ENCODE results near the gene TBXAS1.

TBXAS1 gene

DNA sequence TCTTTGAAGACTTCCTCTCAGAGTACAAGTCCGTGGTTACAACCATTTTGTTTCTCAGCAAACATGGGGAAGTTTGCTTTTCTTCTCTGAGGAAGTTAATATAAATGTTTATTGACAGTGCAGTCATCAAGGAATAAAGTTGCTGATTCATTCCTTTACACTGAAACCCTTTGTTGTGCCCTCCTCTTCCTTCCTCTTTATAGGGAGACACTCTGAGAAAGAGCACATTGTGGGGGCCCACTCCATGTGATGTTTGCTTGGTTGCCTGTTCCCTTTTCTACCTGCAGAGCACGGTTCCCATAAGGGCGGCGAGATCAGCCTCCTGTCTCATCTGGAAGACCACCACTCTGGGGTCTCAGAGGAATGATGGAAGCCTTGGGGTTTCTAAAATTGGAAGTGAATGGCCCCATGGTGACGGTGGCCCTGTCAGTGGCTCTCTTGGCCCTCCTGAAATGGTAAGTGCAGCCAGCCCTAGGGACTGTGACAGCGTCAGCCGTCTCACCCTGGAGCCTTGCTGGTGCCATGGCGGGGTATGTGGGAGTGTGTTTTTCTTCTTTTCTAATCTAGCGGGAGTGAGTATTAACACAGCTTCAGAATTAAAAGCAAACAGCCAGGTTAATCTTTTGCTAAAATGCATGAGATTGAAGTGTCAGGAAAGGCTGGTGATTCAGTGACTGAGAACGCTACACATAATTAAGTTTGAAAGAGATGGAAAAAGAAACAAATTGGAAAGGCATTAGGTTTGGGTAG lies at the start of gene TBXAS1:
TSS of gene TBXAS1 (plus strand) at position 240 of the 750 bp plus-strand sequence. CDS start at position 367, 127 bp downstream.
- peak; percentile 44 to 65 for DNase-seq

DNA sequence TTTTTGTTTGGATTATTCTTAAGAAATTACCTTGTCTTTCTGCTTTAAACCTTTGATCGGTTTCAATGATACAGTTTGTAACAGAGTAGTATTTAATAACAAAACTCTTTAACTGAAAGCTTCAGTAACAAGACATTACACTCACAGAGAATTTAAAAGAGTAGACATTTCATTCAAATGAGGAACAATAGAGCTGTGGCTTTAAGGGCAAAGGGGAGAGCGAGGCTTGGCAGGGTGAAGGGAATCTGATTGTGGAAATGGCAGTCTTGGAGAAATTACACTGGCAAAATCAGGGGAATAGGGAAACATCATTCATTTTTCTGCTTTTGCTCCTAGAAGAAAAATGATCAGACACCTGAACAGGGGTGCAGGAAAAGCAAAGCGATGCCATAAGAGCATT lies 46.1 kb upstream of the TBXAS1 start:
- no peak for DNase-seq

DNA sequence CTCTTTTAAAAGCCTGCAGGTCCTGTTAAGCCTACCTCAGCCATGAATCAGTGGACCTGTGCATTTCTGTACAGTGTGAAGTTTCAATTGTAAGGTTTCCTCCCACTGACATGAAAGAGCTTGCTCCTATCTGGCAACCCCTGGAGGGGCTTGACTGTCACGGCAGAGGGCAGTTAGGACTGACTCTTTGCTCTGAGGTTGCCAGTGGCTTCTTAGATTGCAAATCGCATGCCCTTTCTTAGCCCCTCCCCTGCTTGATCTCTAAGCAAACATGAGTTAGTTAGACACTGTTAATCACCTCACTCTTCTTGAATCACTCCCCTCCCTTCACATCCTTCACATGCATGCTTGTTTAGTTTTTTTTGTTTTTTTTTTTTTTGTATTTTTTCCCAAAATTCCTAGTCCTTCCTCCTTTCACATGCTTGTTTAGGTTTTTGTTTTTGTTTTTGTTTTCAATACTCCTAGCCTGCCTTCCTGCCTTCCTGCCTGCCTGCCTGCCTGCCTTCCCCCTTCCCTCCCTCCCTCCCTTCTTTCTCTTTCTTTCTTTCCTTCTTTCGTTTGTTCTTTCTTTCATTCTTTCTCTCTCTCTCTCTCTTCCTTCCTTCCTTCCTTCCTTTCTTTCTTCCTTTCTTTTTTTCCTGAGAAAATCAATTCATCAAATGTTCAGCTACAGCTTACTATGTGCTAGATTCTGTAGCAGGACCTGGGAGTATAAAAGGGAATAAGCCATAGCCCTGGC lies 45.2 kb upstream of the TBXAS1 start:
- no peak for DNase-seq

DNA sequence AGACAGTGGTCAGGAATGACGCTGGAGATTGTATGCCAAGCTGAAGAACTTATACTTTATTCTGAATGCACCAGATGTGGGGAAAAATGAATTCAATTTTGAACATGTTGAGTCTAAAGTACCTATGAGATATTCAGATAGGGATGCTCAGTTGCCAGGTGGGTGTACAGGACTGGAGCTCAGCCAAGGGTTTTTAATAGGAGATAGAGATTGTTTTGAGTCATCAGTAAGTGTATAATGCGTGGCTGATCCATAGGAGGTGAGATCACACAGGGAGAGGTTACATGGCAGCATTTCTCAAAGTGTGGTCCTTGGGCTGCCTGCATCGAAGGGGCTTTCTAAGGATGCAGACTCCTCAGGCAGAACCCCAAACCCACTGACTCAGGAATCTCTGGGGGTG lies 44.4 kb upstream of the TBXAS1 start:
- DNase-seq = no peak

DNA sequence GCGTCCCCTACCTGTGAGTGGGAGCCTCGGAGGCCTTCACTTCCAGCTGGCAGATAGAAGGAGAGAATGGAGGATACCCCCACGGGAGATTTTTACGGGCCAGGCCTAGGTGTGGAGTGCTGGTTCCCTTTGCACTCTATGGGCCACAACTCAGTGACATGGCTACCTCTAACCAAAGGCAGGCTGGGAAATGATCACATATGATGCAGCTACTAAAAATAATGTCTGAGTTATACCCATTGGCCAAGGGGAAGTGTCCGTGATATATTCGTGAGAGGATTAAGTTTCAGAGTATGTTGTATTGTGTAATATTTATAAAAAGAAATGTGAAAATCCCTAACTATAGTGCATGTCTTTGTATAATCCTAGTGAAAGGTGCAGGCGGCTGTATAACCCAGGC lies 37.7 kb upstream of the TBXAS1 start:
- DNase-seq = no peak

DNA sequence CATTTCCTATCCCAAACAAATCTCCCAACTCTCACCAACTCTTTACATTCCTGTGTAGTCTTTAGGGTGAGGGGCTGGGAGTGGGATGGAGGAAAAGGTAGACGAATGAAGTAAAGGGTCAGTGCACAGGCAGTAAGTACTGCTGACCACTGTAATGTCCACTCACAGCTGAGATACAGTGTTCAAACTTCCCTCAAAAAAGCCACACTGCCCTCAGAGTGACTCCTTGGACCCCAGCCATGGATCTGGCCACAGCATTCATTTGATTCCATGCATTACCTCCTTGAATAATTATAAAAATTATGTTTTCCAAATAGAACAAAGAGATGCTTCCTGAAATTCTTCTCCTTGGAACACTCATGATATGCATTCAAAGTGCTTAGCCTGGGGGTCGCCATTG lies 31.5 kb upstream of the TBXAS1 start:
- no peak for DNase-seq

DNA sequence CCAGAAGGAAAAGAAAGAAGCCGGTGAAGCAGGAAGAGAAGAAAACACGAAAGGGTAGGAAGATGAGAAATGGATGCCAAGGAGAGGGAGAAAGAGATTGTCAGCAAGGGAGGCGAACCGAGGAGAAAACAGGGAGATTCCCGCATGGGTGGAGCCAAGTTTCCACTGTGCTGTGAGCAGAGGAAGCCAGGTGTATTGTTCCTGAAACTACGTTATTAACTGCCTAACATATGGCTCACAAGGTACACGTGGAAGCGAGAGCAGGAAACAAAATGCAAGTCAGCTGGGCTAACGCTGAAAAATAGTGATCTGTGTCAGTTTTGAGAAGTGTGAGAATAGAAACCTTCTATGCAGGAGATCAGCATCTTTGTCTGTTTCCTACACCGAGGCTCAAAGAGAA lies 30.8 kb upstream of the TBXAS1 start:
- no peak for DNase-seq

DNA sequence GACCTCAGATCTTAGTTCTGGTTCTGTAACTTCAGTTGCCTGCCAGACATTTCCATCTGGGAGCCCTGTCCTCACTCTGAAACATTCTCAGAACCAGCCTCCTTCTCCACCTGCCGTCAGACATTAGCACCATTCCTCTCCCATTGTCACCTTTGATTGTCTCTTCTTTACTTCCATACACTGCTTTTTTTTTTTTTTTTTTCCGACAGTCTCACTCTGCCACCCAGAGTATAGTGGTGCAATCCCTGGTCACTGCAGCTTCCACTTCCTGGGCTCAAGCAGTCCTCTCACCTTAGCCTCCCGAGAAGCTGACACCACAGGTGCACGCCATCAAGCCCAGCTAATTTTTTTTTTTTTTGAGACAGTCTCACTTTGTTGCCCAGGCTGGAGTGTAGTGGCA lies 30.2 kb upstream of the TBXAS1 start:
- DNase-seq = no peak

DNA sequence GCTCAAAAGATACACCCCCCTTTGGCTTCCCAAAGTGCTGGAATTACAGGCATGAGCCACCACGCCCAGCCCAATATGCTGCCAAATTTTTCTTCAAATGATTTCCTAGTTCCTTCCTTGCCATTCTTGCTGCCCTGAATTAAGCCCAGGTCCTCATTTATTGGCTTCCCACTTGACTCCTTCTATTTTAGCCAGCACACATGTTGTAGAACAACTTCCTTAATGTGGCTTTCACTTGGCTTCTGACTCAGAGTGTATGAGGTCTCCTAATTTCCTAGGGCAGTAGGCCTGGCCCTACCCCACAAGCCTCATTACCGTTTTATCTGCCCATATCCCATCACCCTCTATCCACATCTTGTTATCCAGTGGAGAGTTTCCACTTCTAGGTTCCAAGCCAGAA lies 29.5 kb upstream of the TBXAS1 start:
- DNase-seq = no peak

DNA sequence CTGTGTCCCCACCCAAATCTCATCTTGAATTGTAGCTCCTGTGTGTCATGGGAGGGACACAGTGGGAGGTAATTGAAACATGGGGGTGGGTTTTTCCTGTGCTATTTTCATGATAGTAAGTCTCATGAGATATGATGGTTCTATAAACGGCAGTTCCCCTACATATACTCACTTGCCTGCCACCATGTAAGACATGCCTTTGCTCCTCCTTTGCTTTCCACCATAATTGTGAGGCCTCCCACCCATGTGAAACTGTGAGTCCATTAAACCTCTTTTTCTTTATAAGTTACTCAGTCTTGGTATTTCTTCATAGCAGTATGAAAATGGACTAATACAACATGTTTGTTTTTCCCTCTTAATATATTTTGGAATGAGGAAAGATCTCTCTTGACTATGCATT lies 24.5 kb upstream of the TBXAS1 start:
- no peak for DNase-seq

DNA sequence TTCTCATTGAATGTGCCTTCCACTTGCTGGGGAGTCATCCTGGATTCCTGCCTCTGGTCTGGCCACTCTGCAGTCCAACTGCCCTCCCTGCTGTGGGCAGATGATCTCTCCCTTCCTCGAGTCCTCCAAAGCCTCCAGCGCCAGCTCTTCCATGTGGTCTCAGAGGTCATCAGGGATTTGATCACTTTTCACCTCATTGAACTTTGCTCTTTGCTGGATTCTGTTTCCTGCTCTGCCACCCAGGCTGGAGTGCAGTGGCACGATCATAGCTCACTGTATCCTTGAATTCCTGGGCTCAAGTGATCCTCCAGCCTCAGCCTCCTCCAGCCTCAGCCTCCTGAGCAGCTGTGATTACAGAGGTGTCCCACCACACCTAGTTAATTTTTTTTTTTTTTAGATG lies 22.1 kb upstream of the TBXAS1 start:
- no peak for DNase-seq

DNA sequence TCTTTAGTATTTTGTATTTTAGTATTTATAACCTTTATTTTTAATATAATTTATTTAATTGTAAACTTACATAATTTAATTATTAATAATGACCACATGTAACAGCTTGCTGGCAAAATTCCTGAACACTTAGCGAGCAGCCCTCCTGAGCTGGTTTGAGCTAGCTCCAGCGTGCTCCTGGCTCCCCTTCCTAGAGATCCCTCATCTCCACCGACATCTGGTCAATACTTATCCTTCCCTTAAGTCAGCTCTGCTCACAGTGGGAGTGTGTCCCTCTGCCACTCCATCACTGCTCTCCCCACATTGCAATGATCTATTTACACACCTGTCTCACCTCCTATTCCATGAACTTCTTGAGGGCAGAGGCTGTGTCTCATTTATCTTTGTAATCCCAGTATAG lies 20.6 kb upstream of the TBXAS1 start:
- DNase-seq = no peak

DNA sequence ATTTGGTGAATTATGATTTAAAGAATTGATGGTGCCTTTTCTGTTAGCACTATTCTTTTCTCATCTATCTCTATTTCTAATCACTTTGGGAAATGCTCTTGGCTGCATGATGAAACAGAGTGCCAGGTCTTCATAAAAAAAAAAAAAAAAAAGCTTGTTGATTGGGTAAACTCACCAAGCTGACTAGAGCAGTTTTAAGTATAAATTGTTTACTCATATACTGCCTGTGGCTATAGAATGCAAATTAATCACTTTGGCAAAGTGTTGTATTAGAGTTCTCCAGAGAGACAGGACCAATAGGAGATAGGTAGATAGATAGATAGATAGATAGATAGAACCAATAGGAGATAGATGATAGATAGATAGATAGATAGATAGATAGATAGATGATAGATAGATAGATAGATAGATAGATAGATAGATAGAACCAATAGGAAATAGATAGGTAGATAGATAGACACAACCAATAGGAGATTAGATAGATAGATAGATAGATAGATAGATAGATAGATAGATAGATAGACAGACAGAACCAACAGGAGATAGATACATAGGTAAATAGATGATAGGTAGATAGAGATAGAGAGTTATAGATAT lies 20.1 kb upstream of the TBXAS1 start:
- DNase-seq = no peak

DNA sequence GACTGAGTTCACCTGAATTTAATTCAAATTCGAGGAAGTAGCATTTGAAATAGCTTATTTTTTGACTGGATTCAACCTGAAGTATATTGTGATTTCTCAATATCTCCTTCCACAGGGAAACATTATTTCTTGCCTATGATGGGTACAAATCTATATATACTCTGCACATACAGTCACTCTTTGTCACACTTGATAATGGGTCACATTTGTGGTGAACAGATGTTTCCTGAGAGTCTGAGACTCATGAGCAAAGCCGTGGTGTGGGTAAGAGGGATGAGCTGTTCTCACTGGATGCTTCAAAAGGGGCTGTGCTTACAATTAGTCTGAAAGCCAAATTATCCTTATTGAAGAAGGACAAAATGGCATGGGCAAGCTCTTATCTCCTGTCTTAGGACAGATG lies 18.0 kb upstream of the TBXAS1 start:
- DNase-seq = no peak

DNA sequence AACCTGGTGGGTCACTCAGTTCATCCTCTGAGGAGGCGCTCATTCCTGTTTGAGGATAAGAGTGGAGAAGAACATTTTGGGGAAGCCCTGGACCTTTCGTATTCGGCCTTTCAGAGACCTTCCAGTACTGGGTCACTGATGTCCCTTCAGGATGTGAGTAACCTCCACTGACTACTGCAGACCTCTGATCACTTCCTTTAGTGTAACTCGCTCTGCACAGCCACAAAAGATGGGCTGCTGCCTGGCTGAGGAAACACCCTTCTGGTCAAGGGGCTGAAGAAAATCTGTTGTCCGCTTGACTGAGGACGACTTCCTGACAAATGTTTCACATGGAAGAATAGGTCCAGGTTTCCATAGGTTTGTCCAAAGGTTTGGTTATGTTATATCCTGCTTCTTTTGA lies 15.9 kb upstream of the TBXAS1 start:
- DNase-seq = no peak

DNA sequence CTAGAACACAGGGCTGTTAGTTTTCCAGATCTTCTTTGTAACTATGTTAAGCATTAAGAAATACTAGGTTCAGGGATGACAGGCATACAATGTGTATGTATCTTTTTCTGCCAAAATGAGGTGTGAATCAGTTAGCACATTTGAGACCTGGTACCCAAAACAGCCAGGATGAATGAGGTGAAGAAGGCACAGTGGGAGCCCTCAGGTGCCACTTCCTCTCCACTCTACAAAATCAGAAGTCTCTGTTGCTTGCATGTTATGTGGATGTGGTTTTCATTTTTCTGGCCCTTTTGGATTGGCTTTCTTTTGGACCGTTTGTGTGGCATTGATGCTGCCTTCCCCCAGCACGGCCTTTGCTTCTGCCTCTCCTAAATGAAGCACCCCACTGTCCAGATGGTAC lies 15.4 kb upstream of the TBXAS1 start:
- no peak for DNase-seq

DNA sequence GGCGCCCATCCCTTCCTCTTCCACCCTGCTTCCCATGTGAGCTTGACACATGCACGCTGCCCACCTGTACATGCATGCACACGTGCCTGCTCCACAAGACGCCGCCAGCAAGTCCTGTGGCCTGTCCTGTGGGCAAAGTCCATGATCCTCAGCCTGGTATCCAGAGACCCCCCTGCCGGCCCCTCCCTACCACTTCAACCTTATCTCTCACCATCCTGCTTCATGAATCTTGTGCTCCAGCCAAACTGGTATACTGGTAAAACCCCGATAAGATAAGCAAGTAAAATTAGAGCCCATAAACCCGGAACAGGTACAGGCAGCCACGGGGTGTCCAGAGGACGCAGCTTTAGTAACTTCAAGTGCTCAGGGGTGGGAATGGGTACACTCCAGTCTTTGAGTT lies 11.8 kb upstream of the TBXAS1 start:
- no peak for DNase-seq

DNA sequence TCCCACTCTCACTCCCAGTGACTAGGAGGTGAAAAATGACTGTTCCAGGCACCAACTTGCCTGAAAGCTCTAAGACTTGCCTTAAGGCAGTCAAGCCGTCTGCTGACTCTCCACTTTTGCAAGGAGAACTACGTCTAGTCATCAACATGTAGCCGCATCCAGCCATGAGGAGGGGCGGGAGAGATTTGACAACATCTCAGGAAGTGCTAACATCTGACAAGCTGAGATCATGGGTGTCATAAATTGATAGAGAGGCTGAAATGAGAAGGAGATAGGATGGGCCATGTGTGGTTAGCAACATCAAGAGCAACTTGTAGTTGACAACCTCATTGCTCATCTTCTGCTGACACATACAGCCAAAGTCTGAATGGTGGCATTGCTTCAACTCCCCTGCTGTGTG lies 9.0 kb upstream of the TBXAS1 start:
- DNase-seq = peak in 1 of 2 donors; percentile 31

DNA sequence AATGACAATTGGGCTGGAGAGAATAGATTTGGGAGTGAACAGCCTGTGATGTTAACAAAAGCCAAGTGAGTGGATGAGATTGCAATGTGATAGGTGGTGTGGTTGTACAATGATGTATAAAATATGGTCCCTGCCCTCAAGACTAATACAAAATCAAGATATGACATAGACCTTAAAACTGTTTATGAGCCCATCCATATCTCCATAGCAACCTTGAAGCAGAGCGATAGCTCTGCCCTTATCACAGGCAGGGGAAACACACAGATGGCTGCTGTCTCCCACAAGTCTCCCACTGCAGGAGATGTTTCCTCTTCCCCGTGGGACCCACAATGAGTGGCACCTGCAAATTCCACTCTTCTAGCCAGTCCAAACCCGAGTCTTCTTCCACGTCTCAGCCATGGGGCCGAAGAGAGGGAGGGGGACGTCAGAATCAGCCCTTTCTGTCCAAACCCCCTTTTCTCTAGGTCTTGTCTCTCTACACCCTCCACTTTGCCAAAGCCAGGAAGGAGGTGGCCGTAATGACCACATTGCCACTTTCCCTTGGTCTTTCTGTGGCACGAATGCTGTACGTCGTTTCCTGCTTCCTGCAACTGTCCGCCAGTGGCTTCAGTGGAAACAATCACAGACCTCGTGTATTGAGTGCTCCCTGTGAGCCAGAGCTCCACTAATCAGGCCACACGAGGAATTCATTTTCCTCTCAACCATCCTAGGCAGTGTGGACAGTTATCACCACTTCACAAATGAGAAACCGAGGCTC lies 7.5 kb upstream of the TBXAS1 start:
- no peak for DNase-seq

DNA sequence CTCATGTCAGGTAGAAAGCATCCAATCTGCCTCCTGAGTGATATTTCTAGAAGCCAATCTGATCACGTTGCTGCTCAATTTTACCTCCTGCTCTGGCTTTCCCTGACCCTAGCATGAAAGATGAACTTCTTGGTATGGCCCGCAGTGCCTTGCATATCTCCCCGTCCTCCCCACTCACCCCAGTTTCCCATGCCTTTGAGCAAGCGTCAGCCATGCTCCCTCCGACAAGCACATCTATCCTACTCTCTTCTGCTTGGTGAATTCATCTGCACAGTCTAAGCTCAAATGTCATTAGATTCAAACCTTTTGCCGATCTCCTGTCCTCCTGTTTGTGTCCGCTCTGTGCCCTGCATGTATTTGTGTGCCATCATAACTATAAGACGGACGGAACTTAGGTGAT lies 6.2 kb upstream of the TBXAS1 start:
- no peak for DNase-seq

DNA sequence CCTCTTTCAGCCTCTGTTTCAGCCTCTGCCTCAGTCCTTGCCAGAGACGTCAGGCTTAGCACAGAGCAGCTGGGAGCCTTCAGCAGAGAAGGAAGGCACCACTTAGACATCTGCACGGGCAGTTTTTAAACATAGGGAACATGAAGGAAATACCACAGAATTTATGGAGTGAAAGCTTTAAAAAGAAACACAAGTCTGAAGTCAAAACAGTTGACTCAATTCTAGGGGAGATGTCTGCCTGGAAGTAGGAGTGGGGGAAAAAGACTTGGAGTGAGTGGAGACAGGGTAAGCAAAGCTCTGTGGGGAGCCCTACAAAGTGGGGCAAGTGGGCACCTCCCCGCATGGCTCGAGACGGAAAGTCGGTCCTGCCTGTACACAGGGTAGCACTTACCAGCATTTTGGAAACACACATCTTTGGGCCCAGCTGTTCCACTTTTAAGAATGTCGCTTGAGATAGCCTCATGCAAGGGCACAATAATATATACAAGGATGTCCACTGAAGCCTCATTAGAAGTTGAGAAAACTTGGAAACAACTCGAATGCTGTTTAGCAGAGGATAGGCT lies 5.0 kb upstream of the TBXAS1 start:
- no peak for DNase-seq

DNA sequence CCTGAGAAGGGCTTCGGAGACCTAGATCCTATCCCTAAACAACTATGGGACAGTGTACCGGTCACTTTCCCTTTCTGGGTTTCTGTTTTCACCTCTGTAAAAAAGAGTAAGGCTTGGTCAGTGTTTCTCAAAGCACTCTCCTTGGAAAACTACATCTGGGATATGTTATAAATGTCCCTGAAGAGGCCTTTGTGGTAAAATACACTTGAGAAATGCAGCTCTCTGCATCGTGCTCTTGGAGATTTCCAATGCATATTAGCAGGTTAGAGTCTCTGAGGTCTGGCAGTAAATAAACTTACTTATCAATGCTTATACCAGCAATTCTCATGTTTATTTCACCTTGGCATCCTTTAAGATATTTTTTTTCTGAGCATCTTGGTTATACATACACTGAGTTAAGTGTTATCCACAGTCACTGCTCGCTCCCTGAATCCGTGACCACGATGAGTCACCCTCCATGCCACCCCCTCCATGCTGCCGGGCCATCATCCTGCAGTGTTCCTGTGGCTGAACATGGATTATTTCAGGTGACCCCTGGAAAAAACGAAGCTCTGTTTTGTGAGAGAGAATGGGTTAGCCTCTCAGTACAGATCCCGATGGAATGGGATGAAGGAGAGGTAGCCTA lies 3.3 kb upstream of the TBXAS1 start:
- no peak for DNase-seq

DNA sequence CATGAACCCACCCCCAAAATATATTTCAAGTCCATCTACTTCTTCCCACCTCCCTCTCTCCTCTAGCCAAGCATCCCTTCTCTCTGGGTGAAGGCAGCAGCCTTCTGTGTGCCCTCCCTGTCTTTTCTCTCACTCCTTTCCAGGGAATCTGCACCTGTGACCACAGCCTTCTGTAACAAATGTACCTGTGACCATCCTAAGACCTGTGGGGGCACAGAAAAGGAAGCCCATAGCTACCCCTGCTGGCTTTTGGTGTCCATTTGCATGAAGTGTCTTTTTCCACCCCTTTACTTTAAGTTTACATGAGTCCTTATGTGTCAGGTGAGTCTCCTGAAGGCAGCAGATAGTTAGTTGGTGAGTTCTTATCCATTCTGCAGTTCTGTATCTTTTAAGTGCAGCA lies 2.0 kb upstream of the TBXAS1 start:
- DNase-seq = peak in 1 of 2 donors; percentile 15

Measured in CD4-positive, alpha-beta T cell treated with Interleukin-4 for 1 hour (primary cell).